PFSK-1 (cell line): Measurements from ENCODE around the gene CHRD.

ENCODE experiments used
- FOXP2 ChIP-seq: optimal IDR thresholded peaks from 2 replicates; pipeline ENCODE3; 2011; ENCODE audit warnings: borderline replicate concordance, control low read depth, inconsistent platforms; ENCODE audit not compliant: insufficient read depth; ENCODE audit errors: extremely low read length, extremely low read depth
- POLR2AphosphoS5 ChIP-seq: IDR thresholded peaks from 2 replicates; pipeline ENCODE4 v1.6.1; 2012; ENCODE audit warnings: low read depth, mild to moderate bottlenecking, control low read depth, low read length, moderate library complexity
- SIN3A ChIP-seq: IDR thresholded peaks from 2 replicates; pipeline ENCODE4 v1.6.1; 2012; ENCODE audit warnings: mild to moderate bottlenecking, low read length, moderate library complexity, borderline replicate concordance; ENCODE audit not compliant: insufficient read depth
- TAF1 ChIP-seq: IDR thresholded peaks from 2 replicates; pipeline ENCODE4 v1.6.1; 2012; ENCODE audit warnings: low read length, control low read depth, borderline replicate concordance; ENCODE audit not compliant: insufficient read depth
- TF ChIP-seq, protein P1 (sequence below), 2 experiments: IDR thresholded peaks; 2 replicates each; pipeline versions ENCODE4 v1.6.1 to v1.8.0; 2011 to 2012; ENCODE audit warnings: low read depth in 2 of 2, low read length in 2 of 2, control low read depth in 1 of 2, inconsistent platforms in 1 of 2, mild to moderate bottlenecking in 1 of 2, moderate library complexity in 1 of 2; ENCODE audit not compliant: insufficient read depth in 1 of 2

DNA sequence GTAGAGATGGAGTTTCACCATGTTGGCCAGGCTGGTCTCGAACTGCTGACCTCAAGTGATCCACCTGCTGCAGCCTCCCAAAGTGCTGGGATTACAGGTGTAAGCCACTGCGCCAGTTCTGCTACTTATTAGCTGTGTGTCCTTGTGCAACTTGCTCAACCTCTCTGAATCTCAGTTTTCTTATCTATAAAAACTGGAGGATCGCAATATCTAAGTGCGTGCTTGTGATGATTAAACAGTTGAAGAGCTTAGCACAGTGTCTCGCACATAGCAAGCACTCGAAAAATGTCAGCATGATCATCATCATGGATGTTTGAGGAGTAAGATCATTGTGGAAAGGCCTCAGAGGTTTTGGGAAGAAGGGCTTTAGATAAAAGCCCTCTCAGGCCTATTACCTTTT is 29.2 kb upstream of the CHRD start:
- TF ChIP-seq, protein P1, sequence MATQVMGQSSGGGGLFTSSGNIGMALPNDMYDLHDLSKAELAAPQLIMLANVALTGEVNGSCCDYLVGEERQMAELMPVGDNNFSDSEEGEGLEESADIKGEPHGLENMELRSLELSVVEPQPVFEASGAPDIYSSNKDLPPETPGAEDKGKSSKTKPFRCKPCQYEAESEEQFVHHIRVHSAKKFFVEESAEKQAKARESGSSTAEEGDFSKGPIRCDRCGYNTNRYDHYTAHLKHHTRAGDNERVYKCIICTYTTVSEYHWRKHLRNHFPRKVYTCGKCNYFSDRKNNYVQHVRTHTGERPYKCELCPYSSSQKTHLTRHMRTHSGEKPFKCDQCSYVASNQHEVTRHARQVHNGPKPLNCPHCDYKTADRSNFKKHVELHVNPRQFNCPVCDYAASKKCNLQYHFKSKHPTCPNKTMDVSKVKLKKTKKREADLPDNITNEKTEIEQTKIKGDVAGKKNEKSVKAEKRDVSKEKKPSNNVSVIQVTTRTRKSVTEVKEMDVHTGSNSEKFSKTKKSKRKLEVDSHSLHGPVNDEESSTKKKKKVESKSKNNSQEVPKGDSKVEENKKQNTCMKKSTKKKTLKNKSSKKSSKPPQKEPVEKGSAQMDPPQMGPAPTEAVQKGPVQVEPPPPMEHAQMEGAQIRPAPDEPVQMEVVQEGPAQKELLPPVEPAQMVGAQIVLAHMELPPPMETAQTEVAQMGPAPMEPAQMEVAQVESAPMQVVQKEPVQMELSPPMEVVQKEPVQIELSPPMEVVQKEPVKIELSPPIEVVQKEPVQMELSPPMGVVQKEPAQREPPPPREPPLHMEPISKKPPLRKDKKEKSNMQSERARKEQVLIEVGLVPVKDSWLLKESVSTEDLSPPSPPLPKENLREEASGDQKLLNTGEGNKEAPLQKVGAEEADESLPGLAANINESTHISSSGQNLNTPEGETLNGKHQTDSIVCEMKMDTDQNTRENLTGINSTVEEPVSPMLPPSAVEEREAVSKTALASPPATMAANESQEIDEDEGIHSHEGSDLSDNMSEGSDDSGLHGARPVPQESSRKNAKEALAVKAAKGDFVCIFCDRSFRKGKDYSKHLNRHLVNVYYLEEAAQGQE (IDR thresholded peaks at IDR 0.05; ENCODE audit: insufficient read depth in 1 of 2, low read depth in 2 of 2, low read length in 2 of 2), result no peak
- TF ChIP-seq TAF1 (no peak), POLR2AphosphoS5 (no peak), SIN3A (no peak), FOXP2 (no peak)
